ENCODE measurements around the gene RNF34. TPM values are rescaled to one million over a fixed set of nuclear protein-coding genes. Genes with fewer than 3 reads are reported as not detected.

RNF34 gene
- total RNA-seq, 1 experiment from 2014 or later: 53.6 TPM

DNA sequence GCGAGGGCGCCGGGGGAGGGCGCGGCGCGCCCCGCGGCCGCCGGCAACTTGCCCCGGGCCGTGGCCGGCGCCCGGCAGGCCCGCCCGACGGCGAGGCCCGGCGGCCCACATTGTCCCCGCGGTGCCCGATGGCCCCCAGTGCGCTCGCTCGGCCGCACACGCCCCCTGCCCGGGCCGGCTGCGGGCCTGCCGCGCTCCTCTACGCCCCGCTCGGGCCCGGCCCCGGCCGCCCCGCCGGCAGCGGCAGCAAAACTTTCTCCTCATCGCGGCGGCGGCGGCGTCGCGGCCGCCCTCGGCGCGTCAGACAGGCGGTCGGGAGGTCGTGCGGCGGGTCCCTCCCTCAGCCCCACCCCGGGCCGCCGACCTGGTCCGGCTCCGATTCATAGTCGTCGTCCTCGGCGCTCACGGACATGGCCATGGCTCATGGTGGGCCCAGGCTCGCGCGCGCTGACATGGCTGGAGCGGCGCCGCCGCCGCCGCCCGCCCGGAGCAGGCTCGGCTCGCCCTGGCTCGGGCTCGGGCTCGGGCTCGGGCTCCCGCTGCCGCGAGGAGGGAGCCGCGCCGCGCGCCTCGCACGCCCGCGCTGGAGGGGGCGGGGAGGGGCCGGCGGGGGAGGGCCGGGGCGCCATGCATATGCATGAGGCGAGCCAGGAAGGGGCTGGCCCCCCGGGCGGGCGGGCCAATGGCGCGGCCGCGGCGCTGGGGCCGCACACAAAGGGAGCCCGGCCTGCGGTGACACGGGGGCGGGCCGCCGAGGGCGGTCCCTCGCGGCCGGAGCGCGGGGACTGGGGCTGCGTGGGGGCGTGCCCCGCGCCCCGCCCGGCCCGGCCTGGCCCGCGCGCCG lies 67.1 kb downstream of the RNF34 start (continued):
- TF ChIP-seq ZNF532 (CRISPR knock-in tag; IDR thresholded peaks at IDR 0.05; ENCODE audit: borderline replicate concordance) (no peak), MYBL2 (CRISPR knock-in tag; IDR thresholded peaks at IDR 0.05) (no peak), CREM (CRISPR knock-in tag; IDR thresholded peaks at IDR 0.05) (no peak), TEAD1 (CRISPR knock-in tag; IDR thresholded peaks at IDR 0.05) (peak; percentile 45; the same call in 1 of the 2 replicates), HMGXB4 (CRISPR knock-in tag; IDR thresholded peaks at IDR 0.05) (no peak), ZNF121 (CRISPR knock-in tag; IDR thresholded peaks at IDR 0.05) (no peak)

- Mint-ChIP-seq H3K36me3 (no peaks in the 10 kb centered on the region), H3K27me3 (ENCODE audit: low read depth) (no peaks in the 10 kb centered on the region), H3K9me3 (no peaks in the 10 kb centered on the region), H3K4me1 (peaks cover 41% of the 10 kb centered on the region), H3K27ac (peak overlapping the region; percentile 83), H3K4me3 (peak overlapping the region; percentile 56)
- peak; percentile 63 for ATAC-seq
- DNase-seq (ENCODE audit: low spot score): peak; percentile 75
- CTCF ChIA-PET: interaction anchor here (0.5 to 2.4 kb wide), 14 partner anchors 8 to 463 kb away, joined by 3 to 43 read pairs (median 3); partner anchors contain the start of gene TMEM120B
- POLR2A ChIA-PET: interaction anchor here (0.5 to 0.6 kb wide), 3 partner anchors 11 to 880 kb away, joined by 3 to 8 read pairs (median 4); no protein-coding TSS in a partner anchor
- TF ChIP-seq FOXP4 (CRISPR knock-in tag; IDR thresholded peaks at IDR 0.05) (peak; percentile 34; the same call in 1 of the 2 replicates), ZNF121 (CRISPR knock-in tag; IDR thresholded peaks at IDR 0.05) (peak; percentile 45; the same call in 1 of the 2 replicates), AR (CRISPR knock-in tag; IDR thresholded peaks at IDR 0.05) (no peak), RORB (CRISPR knock-in tag; IDR thresholded peaks at IDR 0.05) (no peak), HMGA2 (CRISPR knock-in tag; IDR thresholded peaks at IDR 0.05) (no peak), TEAD1 (CRISPR knock-in tag; IDR thresholded peaks at IDR 0.05) (0 out of 2 replicates have a peak, but pooled peaks have one; percentile 21), JAZF1 (CRISPR knock-in tag; IDR thresholded peaks at IDR 0.05) (no peak), ZNF396 (CRISPR knock-in tag; IDR thresholded peaks at IDR 0.05; ENCODE audit: borderline replicate concordance) (no peak), ZNF263 (CRISPR knock-in tag; IDR thresholded peaks at IDR 0.05; ENCODE audit: low read depth) (no peak), ZNF416 (CRISPR knock-in tag; IDR thresholded peaks at IDR 0.05) (no peak), ARID4B (CRISPR knock-in tag; IDR thresholded peaks at IDR 0.05; ENCODE audit: borderline replicate concordance) (no peak)
- TF ChIP-seq, protein P1, sequence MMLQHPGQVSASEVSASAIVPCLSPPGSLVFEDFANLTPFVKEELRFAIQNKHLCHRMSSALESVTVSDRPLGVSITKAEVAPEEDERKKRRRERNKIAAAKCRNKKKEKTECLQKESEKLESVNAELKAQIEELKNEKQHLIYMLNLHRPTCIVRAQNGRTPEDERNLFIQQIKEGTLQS (CRISPR knock-in tag; conservative IDR thresholded peaks at IDR 0.05): no peak
Measured at GRCh38 chr12:121467638-121468498, 68.0 kb downstream of the RNF34 start.

Data from WTC11 (cell line).